PC-3 (cell line): ENCODE measurements around the gene ARHGAP22. TPM values are rescaled to one million over a fixed set of nuclear protein-coding genes. Genes with fewer than 3 reads are reported as not detected.

ENCODE experiments used
- ATAC-seq: fragments of 200-7000 bp; cut with Tn5 transposase; 2 replicates; pipeline ENCODE4 v1.9.1; 2020; ENCODE audit warnings: mild to moderate bottlenecking, moderate library complexity
- BruUV-seq: library from RNA; stranded (reverse); fragments of 400-500 nt; replicated peaks from 2 replicates; lab custom pipeline; 2021; lab: Mats Ljungman, UMichigan
- CTCF ChIA-PET: fragments of 300-600 bp; sonication (Branson Sonifier 250); formaldehyde crosslinking; loops from one replicate; lab custom pipeline; 2022; ENCODE audit warnings: antibody characterized with exemption; lab: Charles Lee
- POLR2A ChIA-PET: fragments of 300-600 bp; sonication (Branson Sonifier 250); formaldehyde crosslinking; loops from one replicate; lab custom pipeline; 2022; ENCODE audit warnings: antibody characterized with exemption; ENCODE audit not compliant: unreplicated experiment; lab: Charles Lee
- DNase-seq: peaks from one replicate; pipeline ENCODE4 v3.0.0-alpha.2; 2015
- H2AFZ ChIP-seq: fragments of 300-600 bp; sonication (generic); 2 replicates; pipeline ENCODE4 v1.6.0; 2016; ENCODE audit warnings: antibody characterized with exemption, low read length
- H3F3A ChIP-seq: fragments of 300-600 bp; sonication (generic); one replicate; pipeline ENCODE4 v1.6.0; 2017; ENCODE audit warnings: antibody characterized with exemption, low read length, control low read depth, mild to moderate bottlenecking; ENCODE audit not compliant: unreplicated experiment
- H3K27ac ChIP-seq: fragments of 300-600 bp; sonication (generic); 2 replicates; pipeline ENCODE4 v1.5.1; 2016; ENCODE audit warnings: mild to moderate bottlenecking, low read length
- H3K27me3 ChIP-seq: fragments of 300-600 bp; sonication (generic); 2 replicates; pipeline ENCODE4 v1.6.1; 2016; ENCODE audit warnings: low read length, mixed read lengths
- H3K36me3 ChIP-seq: fragments of 300-600 bp; sonication (generic); 2 replicates; pipeline ENCODE4 v1.6.1; 2016; ENCODE audit warnings: low read depth, mixed run types, low read length, mixed read lengths
- H3K4me1 ChIP-seq: fragments of 300-600 bp; sonication (generic); 2 replicates; pipeline ENCODE4 v1.5.1; 2016; ENCODE audit warnings: low read length; ENCODE audit not compliant: insufficient read depth
- H3K4me2 ChIP-seq: fragments of 300-600 bp; sonication (generic); 2 replicates; pipeline ENCODE4 v1.6.0; 2016; ENCODE audit warnings: low read length
- H3K4me3 ChIP-seq: fragments of 300-600 bp; sonication (generic); 2 replicates; pipeline ENCODE4 v1.5.1; 2016; ENCODE audit warnings: mild to moderate bottlenecking, low read length, mixed read lengths
- H3K79me2 ChIP-seq: fragments of 300-600 bp; sonication (generic); 2 replicates; pipeline ENCODE4 v1.6.1; 2017; ENCODE audit warnings: low read length, mixed read lengths
- H3K9ac ChIP-seq: fragments of 300-600 bp; sonication (generic); 2 replicates; pipeline ENCODE4 v1.6.0; 2016; ENCODE audit warnings: mild to moderate bottlenecking, low read length
- H3K9me2 ChIP-seq: fragments of 300-600 bp; sonication (generic); replicated peaks from 2 replicates; pipeline ENCODE4 v1.6.1; 2016; ENCODE audit warnings: mixed run types, low read length, mixed read lengths
- H3K9me3 ChIP-seq: fragments of 300-600 bp; sonication (generic); 2 replicates; pipeline ENCODE4 v1.6.1; 2016; ENCODE audit warnings: low read length, mixed read lengths
- H4K20me1 ChIP-seq: fragments of 300-600 bp; sonication (generic); 2 replicates; pipeline ENCODE4 v1.6.1; 2016; ENCODE audit warnings: low read length, mixed read lengths
- EZH2 ChIP-seq: fragments of 300-600 bp; sonication (generic); IDR thresholded peaks from one replicate; pipeline ENCODE4 v1.6.1; 2017; ENCODE audit warnings: antibody characterized with exemption, mild to moderate bottlenecking, low read length; ENCODE audit not compliant: unreplicated experiment
- EZH2phosphoT487 ChIP-seq: fragments of 300-600 bp; sonication (generic); IDR thresholded peaks from 2 replicates; pipeline ENCODE4 v1.6.1; 2018; ENCODE audit warnings: mild to moderate bottlenecking, antibody characterized with exemption, low read length, borderline replicate concordance
- intact Hi-C: fragments of 100-400 bp; cut with micrococcal nuclease; formaldehyde crosslinking; loops from 2 replicates; pipeline ENCODE4 v1.9.0; 2023
- total RNA-seq: library from RNA; depleted of rRNA; stranded (reverse); fragments of >200 nt; gene quantifications from 2 replicates; pipeline ENCODE4 v1.2.3, GENCODE V29; 2014
- TF ChIP-seq, protein P1 (sequence below): fragments of 300-600 bp; sonication (generic); conservative IDR thresholded peaks from 2 replicates; pipeline ENCODE4 v1.5.1; 2017; ENCODE audit warnings: antibody characterized with exemption, low read depth, mild to moderate bottlenecking, low read length

Gene ARHGAP22
- total RNA-seq, 1 experiment from 2014 or later, result 12.2 TPM

GRCh38 chr10:48608976-48609375 is 4.1 kb upstream of the ARHGAP22 start:
- no peaks in the 10 kb centered on the region for H3F3A ChIP-seq
- intact Hi-C loops, result no loop called here
- H3K4me3 ChIP-seq, result no peak overlapping the region
- H2AFZ ChIP-seq, result no peak overlapping the region
- no peaks in the 10 kb centered on the region for H3K36me3 ChIP-seq
- no TSS peak for BruUV-seq
- H3K4me2 ChIP-seq, result no peak overlapping the region
- peaks cover 8% of the 10 kb centered on the region for H3K79me2 ChIP-seq
- ChIA-PET POLR2A (no interaction called here), CTCF (no interaction called here)
- ATAC-seq (no peak), DNase-seq (no peak)
- no peaks in the 10 kb centered on the region for H3K9me2 ChIP-seq
- H3K4me1 ChIP-seq, result peaks cover 39% of the 10 kb centered on the region
- no peaks in the 10 kb centered on the region for H4K20me1 ChIP-seq
- TF ChIP-seq EZH2 (no peak), EZH2phosphoT487 (no peak)
- TF ChIP-seq, protein P1, sequence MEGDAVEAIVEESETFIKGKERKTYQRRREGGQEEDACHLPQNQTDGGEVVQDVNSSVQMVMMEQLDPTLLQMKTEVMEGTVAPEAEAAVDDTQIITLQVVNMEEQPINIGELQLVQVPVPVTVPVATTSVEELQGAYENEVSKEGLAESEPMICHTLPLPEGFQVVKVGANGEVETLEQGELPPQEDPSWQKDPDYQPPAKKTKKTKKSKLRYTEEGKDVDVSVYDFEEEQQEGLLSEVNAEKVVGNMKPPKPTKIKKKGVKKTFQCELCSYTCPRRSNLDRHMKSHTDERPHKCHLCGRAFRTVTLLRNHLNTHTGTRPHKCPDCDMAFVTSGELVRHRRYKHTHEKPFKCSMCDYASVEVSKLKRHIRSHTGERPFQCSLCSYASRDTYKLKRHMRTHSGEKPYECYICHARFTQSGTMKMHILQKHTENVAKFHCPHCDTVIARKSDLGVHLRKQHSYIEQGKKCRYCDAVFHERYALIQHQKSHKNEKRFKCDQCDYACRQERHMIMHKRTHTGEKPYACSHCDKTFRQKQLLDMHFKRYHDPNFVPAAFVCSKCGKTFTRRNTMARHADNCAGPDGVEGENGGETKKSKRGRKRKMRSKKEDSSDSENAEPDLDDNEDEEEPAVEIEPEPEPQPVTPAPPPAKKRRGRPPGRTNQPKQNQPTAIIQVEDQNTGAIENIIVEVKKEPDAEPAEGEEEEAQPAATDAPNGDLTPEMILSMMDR, result no peak
- H3K27me3 ChIP-seq, result no peaks in the 10 kb centered on the region
- no peak overlapping the region for H3K9ac ChIP-seq
- H3K27ac ChIP-seq, result no peak overlapping the region
- H3K9me3 ChIP-seq, result no peaks in the 10 kb centered on the region

- H3F3A ChIP-seq, result no peaks in the 10 kb centered on the region
- no peaks in the 10 kb centered on the region for H3K9me3 ChIP-seq
- peaks cover 15% of the 10 kb centered on the region for H3K79me2 ChIP-seq
- TF ChIP-seq EZH2 (no peak), EZH2phosphoT487 (no peak)
- TF ChIP-seq, protein P1, result no peak
- H3K27me3 ChIP-seq, result no peaks in the 10 kb centered on the region
- POLR2A ChIA-PET, result no interaction called here
- no peaks in the 10 kb centered on the region for H3K36me3 ChIP-seq
- no peak for DNase-seq
- H2AFZ ChIP-seq, result no peak overlapping the region
- H3K9ac ChIP-seq, result no peak overlapping the region
- no peak overlapping the region for H3K4me3 ChIP-seq
- no peaks in the 10 kb centered on the region for H4K20me1 ChIP-seq
- no TSS peak for BruUV-seq
- H3K4me2 ChIP-seq, result no peak overlapping the region
- CTCF ChIA-PET, result no interaction called here
- peaks cover 46% of the 10 kb centered on the region for H3K4me1 ChIP-seq
- intact Hi-C loops, result no loop called here
- no peak overlapping the region for H3K27ac ChIP-seq
- no peaks in the 10 kb centered on the region for H3K9me2 ChIP-seq
- no peak for ATAC-seq
These were observed 3.4 kb upstream of the ARHGAP22 start for GRCh38 chr10:48608279-48608681.

DNA sequence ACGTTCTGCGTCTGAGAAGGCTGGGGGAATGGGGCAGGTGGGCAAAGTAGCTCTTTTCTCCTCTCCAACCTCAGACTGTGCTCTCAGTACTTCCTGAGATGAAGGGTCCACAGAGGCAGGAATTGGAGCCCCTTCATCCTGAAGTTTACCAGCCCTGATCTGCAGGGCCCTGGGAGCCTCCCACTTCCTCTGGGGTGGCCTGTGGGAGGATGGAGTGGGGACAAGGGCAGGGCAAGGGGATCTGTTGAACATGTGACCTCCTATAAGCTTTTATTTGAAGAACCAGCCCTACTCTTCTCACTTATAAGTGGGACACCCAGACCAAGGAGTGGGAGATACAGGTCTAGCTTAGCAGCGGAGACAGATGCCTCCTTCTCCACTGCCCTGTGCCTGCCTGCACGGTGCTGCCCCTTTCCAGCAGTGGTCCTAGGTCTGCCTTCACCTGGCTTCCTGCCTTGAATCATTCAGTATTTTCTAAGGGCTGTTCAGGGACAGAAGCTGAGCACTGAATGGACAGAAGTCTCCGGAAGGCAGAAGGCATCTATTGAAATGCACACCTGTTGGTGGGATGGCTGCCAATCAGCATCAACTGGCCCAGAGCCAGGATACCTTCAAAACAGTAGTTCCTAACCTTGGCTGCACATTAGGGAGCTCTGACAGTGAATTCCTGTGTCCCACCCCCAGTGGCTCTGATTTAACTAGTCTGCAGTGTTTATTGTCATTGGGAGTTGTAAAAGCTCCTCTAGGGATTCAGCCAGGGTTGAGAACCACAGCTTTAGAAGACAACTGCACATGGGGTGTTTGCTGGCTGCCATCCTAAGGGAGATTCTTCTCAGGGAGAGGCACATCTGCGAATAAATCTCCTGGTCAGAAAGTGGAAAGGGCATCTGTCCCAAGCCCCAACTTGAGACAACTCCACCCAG is 2.7 kb upstream of the ARHGAP22 start:
- H4K20me1 ChIP-seq, result no peaks in the 10 kb centered on the region; the same call in 1 of the 2 replicates
- H3K4me3 ChIP-seq, result no peak overlapping the region; the same call in 1 of the 2 replicates
- H3K27ac ChIP-seq, result peak overlapping the region; percentile 33
- no peaks in the 10 kb centered on the region for H3K9me2 ChIP-seq
- H3K79me2 ChIP-seq, result peaks cover 21% of the 10 kb centered on the region
- TF ChIP-seq EZH2, result no peak
- TF ChIP-seq, protein P1, result no peak
- no peak for TF ChIP-seq EZH2phosphoT487
- DNase-seq, result peak; percentile 55
- H3F3A ChIP-seq, result no peaks in the 10 kb centered on the region
- no peaks in the 10 kb centered on the region for H3K36me3 ChIP-seq
- H2AFZ ChIP-seq, result no peak overlapping the region
- ChIA-PET POLR2A (no interaction called here), CTCF (interaction anchor here (0.9 to 3.3 kb wide), 2 partner anchors 48 to 51 kb away, joined by 3 to 60 read pairs; no protein-coding TSS in a partner anchor)
- no peaks in the 10 kb centered on the region for H3K9me3 ChIP-seq
- no peaks in the 10 kb centered on the region for H3K27me3 ChIP-seq
- no TSS peak for BruUV-seq
- peak overlapping the region; percentile 62 for H3K4me2 ChIP-seq
- no peak overlapping the region for H3K9ac ChIP-seq
- intact Hi-C loops, result no loop called here
- ATAC-seq, result no peak
- H3K4me1 ChIP-seq, result peaks cover 53% of the 10 kb centered on the region
